Sigmoid colon (tissue), 4 donors: ENCODE results near the gene CALML4.

Experiments used
- CTCF ChIP-seq, 4 experiments: fragments of 450-650 bp in 3 of 4; fragments of 200-600 bp in 1 of 4; IDR thresholded peaks; one replicate each; pipeline ENCODE4 v1.5.1; 2016 to 2019; ENCODE audit warnings: antibody characterized with exemption in 4 of 4, mild to moderate bottlenecking in 3 of 4, moderate library complexity in 2 of 4
- POLR2AphosphoS5 ChIP-seq, 4 donors: sonication (generic); formaldehyde crosslinking; IDR thresholded peaks; one replicate each; pipeline ENCODE4 v1.6.1; 2017; ENCODE audit warnings: antibody characterized with exemption in 4 of 4

GRCh38 chr15:68195336-68196112, 9.6 kb downstream of the CALML4 start:
- TF ChIP-seq CTCF (IDR thresholded peaks at IDR 0.05) (no peak), POLR2AphosphoS5 (IDR thresholded peaks at IDR 0.05) (no peak)
